Measurements from ENCODE around the gene PRDM16. TPM values are rescaled to one million over a fixed set of nuclear protein-coding genes. Genes with fewer than 3 reads are reported as not detected.

The PRDM16 gene
- total RNA-seq, 1 experiment from 2014 or later: 5.3 TPM

DNA sequence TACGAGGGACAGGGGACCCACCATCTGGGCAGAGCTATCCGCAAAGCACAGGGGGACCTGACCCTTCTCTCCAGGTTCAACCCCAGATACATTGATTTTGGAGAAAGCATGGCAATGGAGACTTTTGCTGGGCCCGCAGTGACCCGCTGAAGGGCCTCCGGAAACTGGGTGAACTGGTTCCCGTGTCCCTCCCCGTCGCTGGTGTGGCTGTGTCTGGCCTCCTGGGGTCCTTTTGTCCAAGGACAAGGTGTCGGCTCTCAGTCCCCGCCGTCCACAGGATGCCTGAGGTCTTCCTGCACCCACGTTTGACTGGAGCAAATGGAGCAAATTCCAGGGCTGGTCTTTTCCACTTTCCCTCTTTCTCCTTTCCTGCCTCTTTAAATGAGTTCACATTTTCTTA is 176.3 kb downstream of the PRDM16 start:
- no peaks in the 10 kb centered on the region for H3K27me3 ChIP-seq (replicated peaks; ENCODE audit: control insufficient read depth, insufficient read depth, low read length)
- TF ChIP-seq CTCF (IDR thresholded peaks at IDR 0.05; ENCODE audit: insufficient read depth in 1 of 2, low read depth in 1 of 2, low read length in 1 of 2, severe bottlenecking in 1 of 2, unreplicated experiment in 1 of 2): no peak
- intact Hi-C loops (cut with micrococcal nuclease; ENCODE audit: unreplicated experiment): no loop called here

GRCh38 chr1:3245768-3246167 is 176.8 kb downstream of the PRDM16 start:
- H3K27me3 ChIP-seq (replicated peaks; ENCODE audit: control insufficient read depth, insufficient read depth, low read length): no peaks in the 10 kb centered on the region
- Mint-ChIP-seq H3K36me3 (ENCODE audit: insufficient read depth, unreplicated experiment) (no peaks in the 10 kb centered on the region), H3K4me3 (ENCODE audit: unreplicated experiment) (no peak overlapping the region), H3K27ac (ENCODE audit: unreplicated experiment) (no peak overlapping the region), H3K9me3 (ENCODE audit: unreplicated experiment) (no peaks in the 10 kb centered on the region), H3K27me3 (ENCODE audit: insufficient read depth, unreplicated experiment) (no peaks in the 10 kb centered on the region), H3K4me1 (ENCODE audit: low read depth, unreplicated experiment) (peaks cover 5% of the 10 kb centered on the region)
- intact Hi-C loops (cut with micrococcal nuclease; ENCODE audit: unreplicated experiment): no loop called here
- BruUV-seq (replicated peaks): no TSS peak
- H3K36me3 ChIP-seq (ENCODE audit: control insufficient read depth, insufficient read depth, low read length): no peaks in the 10 kb centered on the region
- ChIA-PET POLR2A (no interaction called here), CTCF (no interaction called here)
- no peak for DNase-seq
- H3K4me1 ChIP-seq: peaks cover 15% of the 10 kb centered on the region
- H3K9me3 ChIP-seq: no peaks in the 10 kb centered on the region
- no peak for TF ChIP-seq CTCF (IDR thresholded peaks at IDR 0.05; ENCODE audit: insufficient read depth in 1 of 2, low read depth in 1 of 2, low read length in 1 of 2, severe bottlenecking in 1 of 2, unreplicated experiment in 1 of 2)
- no peak overlapping the region for H3K4me3 ChIP-seq (ENCODE audit: low read depth, low read length)

More for the DNA sequence above, 176.3 kb downstream of the PRDM16 start:
- peaks cover under 1% of the 10 kb centered on the region for H3K4me1 Mint-ChIP-seq (ENCODE audit: low read depth, unreplicated experiment)
- peak in 1 of 2 experiments; percentile 15 for DNase-seq
- POLR2A ChIA-PET: no interaction called here
- H3K4me3 Mint-ChIP-seq (ENCODE audit: unreplicated experiment): no peak overlapping the region
- CTCF ChIA-PET: no interaction called here
- H3K36me3 Mint-ChIP-seq (ENCODE audit: insufficient read depth, unreplicated experiment): no peaks in the 10 kb centered on the region
- no peaks in the 10 kb centered on the region for H3K27me3 Mint-ChIP-seq (ENCODE audit: insufficient read depth, unreplicated experiment)
- Histone ChIP-seq H3K36me3 (ENCODE audit: control insufficient read depth, insufficient read depth, low read length) (no peaks in the 10 kb centered on the region), H3K9me3 (no peaks in the 10 kb centered on the region), H3K4me1 (peaks cover 11% of the 10 kb centered on the region), H3K4me3 (ENCODE audit: low read depth, low read length) (no peak overlapping the region)
- BruUV-seq (replicated peaks): no TSS peak
- H3K27ac Mint-ChIP-seq (ENCODE audit: unreplicated experiment): no peak overlapping the region
- H3K9me3 Mint-ChIP-seq (ENCODE audit: unreplicated experiment): no peaks in the 10 kb centered on the region

DNA sequence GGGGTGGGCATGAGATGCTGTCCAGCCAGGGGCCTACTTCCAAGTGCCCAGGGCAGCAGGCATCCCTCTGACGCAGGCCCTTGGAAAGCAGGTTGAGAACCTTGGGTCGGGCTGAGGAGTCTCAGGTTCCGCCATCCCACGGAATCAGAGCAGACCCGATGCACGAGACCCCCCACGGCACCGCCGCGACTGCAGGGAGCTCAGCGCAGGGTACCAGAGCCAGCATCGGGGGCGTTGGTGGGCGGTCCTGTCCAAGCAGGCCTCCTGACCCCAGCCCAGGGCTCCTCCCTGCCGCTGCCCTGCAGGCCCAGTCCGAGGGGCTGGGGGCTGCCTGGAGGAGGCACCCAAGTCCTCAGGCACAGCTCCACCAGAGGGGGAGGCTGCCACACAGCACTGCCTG is 177.2 kb downstream of the PRDM16 start:
- BruUV-seq (replicated peaks): no TSS peak
- peaks cover 6% of the 10 kb centered on the region for H3K4me1 Mint-ChIP-seq (ENCODE audit: low read depth, unreplicated experiment)
- no peak overlapping the region for H3K27ac Mint-ChIP-seq (ENCODE audit: unreplicated experiment)
- ChIA-PET CTCF (no interaction called here), POLR2A (no interaction called here)
- no peak for TF ChIP-seq CTCF (IDR thresholded peaks at IDR 0.05; ENCODE audit: insufficient read depth in 1 of 2, low read depth in 1 of 2, low read length in 1 of 2, severe bottlenecking in 1 of 2, unreplicated experiment in 1 of 2)
- H3K27me3 Mint-ChIP-seq (ENCODE audit: insufficient read depth, unreplicated experiment): no peaks in the 10 kb centered on the region
- no peak for DNase-seq
- H3K27me3 ChIP-seq (replicated peaks; ENCODE audit: control insufficient read depth, insufficient read depth, low read length): no peaks in the 10 kb centered on the region
- H3K36me3 ChIP-seq (ENCODE audit: control insufficient read depth, insufficient read depth, low read length): no peaks in the 10 kb centered on the region
- no peaks in the 10 kb centered on the region for H3K36me3 Mint-ChIP-seq (ENCODE audit: insufficient read depth, unreplicated experiment)
- intact Hi-C loops (cut with micrococcal nuclease; ENCODE audit: unreplicated experiment): no loop called here
- H3K4me3 Mint-ChIP-seq (ENCODE audit: unreplicated experiment): no peak overlapping the region
- H3K9me3 ChIP-seq: no peaks in the 10 kb centered on the region
- no peak overlapping the region for H3K4me3 ChIP-seq (ENCODE audit: low read depth, low read length)
- H3K9me3 Mint-ChIP-seq (ENCODE audit: unreplicated experiment): no peaks in the 10 kb centered on the region
- peaks cover 20% of the 10 kb centered on the region for H3K4me1 ChIP-seq
